Transverse colon (tissue), 4 donors: ENCODE data around the gene ARFGAP3. TPM values are rescaled to one million over a fixed set of nuclear protein-coding genes. Genes with fewer than 3 reads are reported as not detected.

ENCODE experiments used
- DNase-seq: peaks from one replicate; pipeline ENCODE4 v3.0.0-alpha.2; 2019
- H3K27ac ChIP-seq, 4 donors: fragments of 200-600 bp; sonication (generic); 2 replicates each; pipeline ENCODE4 v1.5.1; 2016 to 2018; ENCODE audit warnings: inconsistent platforms in 4 of 4
- H3K27me3 ChIP-seq: fragments of 200-600 bp; sonication (generic); 2 replicates; pipeline ENCODE4 v1.5.1; 2017; ENCODE audit warnings: inconsistent platforms
- H3K36me3 ChIP-seq, 4 donors: fragments of 200-600 bp; sonication (generic); 2 replicates each; pipeline ENCODE4 v1.5.1; 2017 to 2019; ENCODE audit warnings: inconsistent platforms in 4 of 4
- H3K4me1 ChIP-seq, 4 donors: fragments of 200-600 bp; sonication (generic); 2 replicates each; pipeline ENCODE4 v1.5.1; 2017 to 2020; ENCODE audit warnings: inconsistent platforms in 4 of 4
- H3K4me3 ChIP-seq, 4 donors: fragments of 200-600 bp; sonication (generic); 1 replicate in 1 of 4; 2 replicates in 3 of 4; pipeline versions ENCODE4 v1.5.1 to v1.6.1; 2017 to 2019; ENCODE audit warnings: inconsistent platforms in 4 of 4
- H3K9me3 ChIP-seq, 2 donors: fragments of 200-600 bp; sonication (generic); 2 replicates each; pipeline ENCODE4 v1.5.1; 2017 to 2019; ENCODE audit warnings: inconsistent platforms in 2 of 2
- EP300 ChIP-seq: sonication (generic); formaldehyde crosslinking; IDR thresholded peaks from one replicate; pipeline ENCODE4 v1.6.1; 2017; ENCODE audit warnings: antibody characterized with exemption, low read depth
- POLR2A ChIP-seq: fragments of 450-650 bp; IDR thresholded peaks from one replicate; pipeline ENCODE4 v1.6.1; 2016; ENCODE audit warnings: antibody characterized with exemption, mild to moderate bottlenecking, moderate library complexity
- POLR2AphosphoS5 ChIP-seq, 3 donors: sonication (generic); formaldehyde crosslinking; IDR thresholded peaks; one replicate each; pipeline ENCODE4 v1.6.1; 2016; ENCODE audit warnings: antibody characterized with exemption in 3 of 3
- WGBS, 2 donors: methylation state at CpG; one replicate each; pipeline ENCODE4 v1.1.5; 2018; ENCODE audit warnings: low coverage in 1 of 2; 5-methylcytosine and 5-hydroxymethylcytosine counted together
- in situ Hi-C, 4 donors: fragments of 200-750 bp; cut with MboI; loops; one replicate each; pipeline versions ENCODE4 v1.15.0 to v1.15.1; 2017; ENCODE audit warnings: low sequenced_read_pairs in 3 of 4, low pct_ligation_motif_present in 1 of 4, low pct_unique_long_range_greater_than_20kb in 1 of 4
- intact Hi-C: fragments of 100-400 bp; cut with DNase I; formaldehyde crosslinking; loops from one replicate; pipeline ENCODE4 v1.15.1; 2023; ENCODE audit warnings: low total_unique reads
- total RNA-seq, 4 donors: library from RNA; depleted of rRNA; stranded (reverse); fragments of >200 nt; gene quantifications; one replicate each; pipeline ENCODE4 v1.1.0, GENCODE V29; 2016
- TF ChIP-seq, protein P1 (sequence below), 5 experiments: fragments of 200-600 bp in 3 of 5; fragments of 450-650 bp in 2 of 5; sonication (generic) in 3 of 5; IDR thresholded peaks; 1 replicate in 2 of 5; 2 replicates in 3 of 5; pipeline ENCODE4 v1.5.1; 2016 to 2017; ENCODE audit warnings: antibody characterized with exemption in 5 of 5, inconsistent platforms in 3 of 5, mild to moderate bottlenecking in 2 of 5, moderate library complexity in 1 of 5

The ARFGAP3 gene
- total RNA-seq, 4 donors from 2014 or later = 24.3 to 43.5 (median 33.3) TPM

DNA sequence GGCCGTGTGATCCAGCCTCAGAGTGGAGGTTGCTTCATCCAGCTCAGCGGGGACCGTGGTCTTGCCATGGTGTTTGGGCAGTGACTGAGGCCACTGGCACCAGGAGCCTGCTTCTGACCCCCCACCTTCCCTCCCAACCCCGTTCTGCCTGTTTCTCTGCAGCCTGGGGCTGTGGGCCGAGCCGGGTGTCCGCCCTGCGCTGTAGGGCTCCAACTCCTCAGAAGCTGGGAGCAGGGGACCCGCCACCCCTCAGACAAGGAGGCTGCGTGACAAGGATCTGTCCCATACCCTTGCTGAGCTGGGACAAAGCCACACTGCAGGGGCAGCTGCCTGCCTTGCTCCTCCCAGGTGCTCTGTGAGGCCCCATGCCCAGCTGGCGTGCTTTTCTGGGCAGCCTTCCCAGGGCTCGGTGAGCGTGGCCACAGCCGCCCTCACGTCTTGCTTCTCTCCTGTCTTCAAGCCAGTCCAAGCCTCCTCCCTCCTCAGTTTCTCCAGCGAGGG is 11.7 kb upstream of the ARFGAP3 start:
- H3K27me3 ChIP-seq = no peaks in the 10 kb centered on the region
- H3K9me3 ChIP-seq = no peaks in the 10 kb centered on the region
- TF ChIP-seq POLR2AphosphoS5 (IDR thresholded peaks at IDR 0.05) (peak in 1 of 3 donors; percentile 19), POLR2A (no peak)
- TF ChIP-seq, protein P1, sequence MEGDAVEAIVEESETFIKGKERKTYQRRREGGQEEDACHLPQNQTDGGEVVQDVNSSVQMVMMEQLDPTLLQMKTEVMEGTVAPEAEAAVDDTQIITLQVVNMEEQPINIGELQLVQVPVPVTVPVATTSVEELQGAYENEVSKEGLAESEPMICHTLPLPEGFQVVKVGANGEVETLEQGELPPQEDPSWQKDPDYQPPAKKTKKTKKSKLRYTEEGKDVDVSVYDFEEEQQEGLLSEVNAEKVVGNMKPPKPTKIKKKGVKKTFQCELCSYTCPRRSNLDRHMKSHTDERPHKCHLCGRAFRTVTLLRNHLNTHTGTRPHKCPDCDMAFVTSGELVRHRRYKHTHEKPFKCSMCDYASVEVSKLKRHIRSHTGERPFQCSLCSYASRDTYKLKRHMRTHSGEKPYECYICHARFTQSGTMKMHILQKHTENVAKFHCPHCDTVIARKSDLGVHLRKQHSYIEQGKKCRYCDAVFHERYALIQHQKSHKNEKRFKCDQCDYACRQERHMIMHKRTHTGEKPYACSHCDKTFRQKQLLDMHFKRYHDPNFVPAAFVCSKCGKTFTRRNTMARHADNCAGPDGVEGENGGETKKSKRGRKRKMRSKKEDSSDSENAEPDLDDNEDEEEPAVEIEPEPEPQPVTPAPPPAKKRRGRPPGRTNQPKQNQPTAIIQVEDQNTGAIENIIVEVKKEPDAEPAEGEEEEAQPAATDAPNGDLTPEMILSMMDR (IDR thresholded peaks at IDR 0.05) = no peak
- peak; percentile 45 for DNase-seq
- in situ Hi-C loops (loop anchor here in 2 of 4 donors (10.0 to 25.0 kb wide), 3 partner anchors 166 to 206 kb away; no protein-coding TSS in a partner anchor), intact Hi-C loops (loop anchor here (5.0 kb wide), 1 partner anchor 164 kb away; no protein-coding TSS in a partner anchor)
- peak overlapping the region; percentile 10 to 66 (median 30) for H3K27ac ChIP-seq
- peaks cover 0 to 23% (median 10%) of the 10 kb centered on the region in 4 donors for H3K36me3 ChIP-seq
- H3K4me1 ChIP-seq = peaks cover 0 to 10% (median 4%) of the 10 kb centered on the region in 4 donors
- H3K4me3 ChIP-seq = no peak overlapping the region
- WGBS, 2 donors = 60% methylated on average over 15 of the region's 16 CpGs; no CpG with 5 or more reads in 1 of the 2 donors

DNA sequence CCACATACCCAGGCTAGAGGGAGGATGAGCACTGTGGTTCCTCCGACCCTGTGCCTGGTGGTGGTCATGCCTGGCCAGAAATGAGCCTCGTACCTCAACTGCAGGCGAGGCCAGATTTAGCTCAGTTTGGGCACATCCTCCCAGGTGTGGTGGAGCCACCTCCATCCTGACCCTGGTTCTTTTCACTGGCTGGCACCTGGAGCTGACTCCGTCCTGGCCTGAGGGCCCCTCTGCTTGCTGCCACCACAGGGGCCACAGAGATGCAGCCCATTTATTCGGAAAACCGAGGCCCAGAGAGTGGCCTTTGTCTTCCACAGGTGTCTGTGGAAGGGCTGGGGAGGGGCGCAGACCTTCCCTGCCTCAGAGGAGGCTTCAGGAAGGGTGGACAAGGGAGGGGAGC is 9.0 kb upstream of the ARFGAP3 start:
- intact Hi-C loops = loop anchor here (5.0 kb wide), 1 partner anchor 166 kb away; no protein-coding TSS in a partner anchor

DNA sequence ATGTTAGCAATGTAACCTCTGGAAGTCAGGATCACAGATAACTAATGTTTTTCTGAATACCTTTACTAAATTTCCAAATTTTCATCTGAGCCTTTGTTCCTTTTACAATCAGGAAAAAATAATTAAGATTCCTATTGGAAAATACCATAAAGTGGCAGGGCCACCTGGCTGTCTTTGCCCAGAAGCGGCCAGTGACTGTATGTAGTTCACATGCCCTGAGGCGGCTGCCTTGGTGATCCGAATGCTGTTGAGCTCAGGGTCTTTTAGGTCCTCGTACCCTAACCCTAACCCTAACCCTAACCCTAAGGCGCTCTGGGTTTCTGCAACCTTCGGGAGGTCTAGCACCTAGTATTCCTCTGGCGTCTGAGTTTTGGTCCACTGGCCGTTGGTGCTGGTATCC is 8.5 kb upstream of the ARFGAP3 start:
- in situ Hi-C loops (loop anchor here in 2 of 4 donors (10.0 to 25.0 kb wide), 3 partner anchors 169 to 203 kb away; no protein-coding TSS in a partner anchor), intact Hi-C loops (loop anchor here (5.0 kb wide), 1 partner anchor 167 kb away; no protein-coding TSS in a partner anchor)
- 83 to 88% methylated on average over 6 to 8 of the region's 8 CpGs for WGBS, 2 donors
- H3K4me1 ChIP-seq = peaks cover 0 to 10% (median 4%) of the 10 kb centered on the region in 4 donors
- H3K27ac ChIP-seq = no peak overlapping the region
- no peaks in the 10 kb centered on the region for H3K27me3 ChIP-seq
- no peaks in the 10 kb centered on the region for H3K36me3 ChIP-seq
- no peak overlapping the region for H3K4me3 ChIP-seq
- DNase-seq = no peak
- no peaks in the 10 kb centered on the region for H3K9me3 ChIP-seq
- TF ChIP-seq EP300 = no peak
- TF ChIP-seq, protein P1 (IDR thresholded peaks at IDR 0.05) = no peak
- no peak for TF ChIP-seq POLR2AphosphoS5 (IDR thresholded peaks at IDR 0.05)

More for the DNA sequence above, 9.0 kb upstream of the ARFGAP3 start:
- Histone ChIP-seq H3K4me1 (peaks cover 0 to 10% (median 4%) of the 10 kb centered on the region in 4 donors), H3K27me3 (no peaks in the 10 kb centered on the region), H3K9me3 (no peaks in the 10 kb centered on the region), H3K4me3 (no peak overlapping the region), H3K27ac (no peak overlapping the region), H3K36me3 (no peaks in the 10 kb centered on the region)
- 90 to 92% methylated on average over 3 to 7 of the region's 7 CpGs for WGBS, 2 donors
- no peak for DNase-seq
- in situ Hi-C loops = loop anchor here in 2 of 4 donors (10.0 to 25.0 kb wide), 3 partner anchors 169 to 204 kb away; no protein-coding TSS in a partner anchor
- TF ChIP-seq EP300 (no peak), POLR2A (no peak)

DNA sequence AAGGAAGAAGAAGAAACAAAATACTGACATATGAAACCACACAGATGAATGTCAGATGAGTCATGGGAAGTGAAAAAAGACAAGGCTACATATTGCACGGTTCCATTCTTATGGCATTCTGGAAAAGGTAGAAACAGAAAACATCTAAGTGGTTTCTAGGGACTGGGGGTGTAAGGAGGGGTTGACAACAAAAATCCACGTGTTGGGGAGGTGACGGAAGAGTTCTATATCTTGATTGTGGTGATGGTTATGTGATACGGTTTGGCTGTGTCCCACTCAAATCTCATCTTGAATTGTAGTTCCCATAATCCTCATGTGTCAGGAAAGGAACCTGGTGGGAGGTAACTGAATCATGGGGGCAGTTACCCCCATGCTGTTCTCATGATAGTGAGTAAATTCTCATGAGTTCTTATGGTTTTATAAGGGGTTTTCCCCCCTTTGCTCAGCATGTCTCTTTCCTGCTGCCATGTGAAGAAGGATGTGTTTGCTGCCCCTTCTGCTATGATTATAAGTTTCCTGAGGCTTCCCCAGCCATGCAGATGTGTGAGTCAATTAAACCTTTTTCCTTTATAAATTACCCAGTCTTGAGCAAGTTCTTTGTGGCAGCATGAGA is 6.4 kb upstream of the ARFGAP3 start:
- 55 to 72% methylated on average over 4 of the region's 4 CpGs for WGBS, 2 donors

More for the DNA sequence above, 6.4 kb upstream of the ARFGAP3 start:
- Histone ChIP-seq H3K27me3 (no peaks in the 10 kb centered on the region), H3K36me3 (no peaks in the 10 kb centered on the region), H3K4me1 (peaks cover 0 to 4% (median 1%) of the 10 kb centered on the region in 4 donors), H3K4me3 (no peak overlapping the region), H3K9me3 (no peaks in the 10 kb centered on the region), H3K27ac (no peak overlapping the region)
- in situ Hi-C loops = loop anchor here in 2 of 4 donors (10.0 to 25.0 kb wide), 3 partner anchors 171 to 201 kb away; no protein-coding TSS in a partner anchor
- DNase-seq = no peak
- intact Hi-C loops = no loop called here
- TF ChIP-seq, protein P1 (IDR thresholded peaks at IDR 0.05) = no peak
- TF ChIP-seq EP300 (no peak), POLR2AphosphoS5 (IDR thresholded peaks at IDR 0.05) (no peak), POLR2A (no peak)
